ENCODE measurements around the gene E2F6. TPM values are rescaled to one million over a fixed set of nuclear protein-coding genes. Genes with fewer than 3 reads are reported as not detected.

E2F6 gene
- total and polyA plus RNA-seq, 2 experiments from 2014 or later = 22.6 to 27.2 TPM

GRCh38 chr2:11438555-11439080 is 27.3 kb downstream of the E2F6 start:
- no peaks in the 10 kb centered on the region for H3K27me3 ChIP-seq
- no peaks in the 10 kb centered on the region for H3K36me3 ChIP-seq
- no peaks in the 10 kb centered on the region for H3K9me3 ChIP-seq (ENCODE audit: low read depth)
- H3K4me3 ChIP-seq = no peak overlapping the region
- no peak for TF ChIP-seq CTCF (IDR thresholded peaks at IDR 0.05; ENCODE audit: low read depth, low read length)
- peaks cover 3% of the 10 kb centered on the region for H3K4me1 ChIP-seq (ENCODE audit: low read depth)
- no peak for DNase-seq (ENCODE audit: low read depth in 1 of 2, low spot score in 1 of 2)
- no peak overlapping the region for H3K27ac ChIP-seq

GRCh38 chr2:11437602-11438001 is 28.4 kb downstream of the E2F6 start:
- DNase-seq (ENCODE audit: low read depth in 1 of 2, low spot score in 1 of 2) = no peak
- no peaks in the 10 kb centered on the region for H3K36me3 ChIP-seq
- H3K27me3 ChIP-seq = no peaks in the 10 kb centered on the region
- peaks cover 3% of the 10 kb centered on the region for H3K4me1 ChIP-seq (ENCODE audit: low read depth)
- no peaks in the 10 kb centered on the region for H3K9me3 ChIP-seq (ENCODE audit: low read depth)
- no peak for TF ChIP-seq CTCF (IDR thresholded peaks at IDR 0.05; ENCODE audit: low read depth, low read length)
- no peak overlapping the region for H3K4me3 ChIP-seq
- H3K27ac ChIP-seq = no peak overlapping the region

- Histone ChIP-seq H3K27ac (no peak overlapping the region), H3K27me3 (no peaks in the 10 kb centered on the region), H3K9me3 (ENCODE audit: low read depth) (no peaks in the 10 kb centered on the region), H3K4me3 (no peak overlapping the region), H3K36me3 (no peaks in the 10 kb centered on the region), H3K4me1 (ENCODE audit: low read depth) (peaks cover 3% of the 10 kb centered on the region)
- TF ChIP-seq CTCF (IDR thresholded peaks at IDR 0.05; ENCODE audit: low read depth, low read length) = no peak
- DNase-seq (ENCODE audit: low read depth in 1 of 2, low spot score in 1 of 2) = no peak
Measured at GRCh38 chr2:11435036-11435435, 30.9 kb downstream of the E2F6 start.

GRCh38 chr2:11434443-11434842 is 31.5 kb downstream of the E2F6 start:
- Histone ChIP-seq H3K27ac (no peak overlapping the region), H3K4me3 (no peak overlapping the region), H3K4me1 (ENCODE audit: low read depth) (peaks cover 3% of the 10 kb centered on the region), H3K27me3 (no peaks in the 10 kb centered on the region), H3K9me3 (ENCODE audit: low read depth) (no peaks in the 10 kb centered on the region), H3K36me3 (no peaks in the 10 kb centered on the region)
- TF ChIP-seq CTCF (IDR thresholded peaks at IDR 0.05; ENCODE audit: low read depth, low read length) = no peak
- DNase-seq (ENCODE audit: low read depth in 1 of 2, low spot score in 1 of 2) = no peak

DNA sequence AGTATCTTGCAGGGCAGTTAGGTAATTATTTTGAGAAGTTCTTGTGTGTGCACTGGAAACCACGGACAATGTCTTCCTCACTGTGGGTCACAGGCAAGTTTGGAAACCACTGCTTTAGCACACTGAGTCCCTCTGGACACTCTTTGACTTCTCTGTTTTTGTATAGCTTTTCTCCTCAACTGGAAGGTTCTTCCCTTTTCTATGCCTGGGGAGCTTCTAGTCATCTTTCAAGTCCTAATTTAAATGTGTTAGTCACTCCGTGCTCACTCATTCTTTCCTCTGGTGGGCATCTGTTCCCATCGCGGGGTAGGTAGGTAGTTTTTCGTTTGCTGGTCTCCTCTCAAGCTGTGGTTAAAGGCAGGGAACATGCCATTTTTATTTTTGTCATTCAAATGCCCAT is 32.1 kb downstream of the E2F6 start:
- Histone ChIP-seq H3K4me1 (ENCODE audit: low read depth) (peaks cover 3% of the 10 kb centered on the region), H3K9me3 (ENCODE audit: low read depth) (no peaks in the 10 kb centered on the region), H3K27ac (no peak overlapping the region), H3K36me3 (no peaks in the 10 kb centered on the region), H3K27me3 (no peaks in the 10 kb centered on the region), H3K4me3 (no peak overlapping the region)
- DNase-seq (ENCODE audit: low read depth in 1 of 2, low spot score in 1 of 2) = no peak
- no peak for TF ChIP-seq CTCF (IDR thresholded peaks at IDR 0.05; ENCODE audit: low read depth, low read length)

GRCh38 chr2:11430729-11431128 is 35.2 kb downstream of the E2F6 start:
- no peak for TF ChIP-seq CTCF (IDR thresholded peaks at IDR 0.05; ENCODE audit: low read depth, low read length)
- Histone ChIP-seq H3K4me1 (ENCODE audit: low read depth) (peaks cover 3% of the 10 kb centered on the region), H3K27ac (no peak overlapping the region), H3K27me3 (no peaks in the 10 kb centered on the region), H3K9me3 (ENCODE audit: low read depth) (no peaks in the 10 kb centered on the region), H3K4me3 (no peak overlapping the region), H3K36me3 (no peaks in the 10 kb centered on the region)
- DNase-seq (ENCODE audit: low read depth in 1 of 2, low spot score in 1 of 2) = no peak
